HUES6 (cell line): ENCODE measurements around the gene ACAP3.
A peak's percentile ranks its signal among the peaks of the same experiment; 100 is the strongest.

Experiments
- H3K27ac ChIP-seq: 2 replicates; pipeline ENCODE4 v1.7.0; 2013; ENCODE audit warnings: low read depth, mild to moderate bottlenecking, low read length, inconsistent platforms
- H3K27me3 ChIP-seq: 2 replicates; pipeline ENCODE4 v1.6.1; 2013; ENCODE audit warnings: low read length; ENCODE audit not compliant: control insufficient read depth, insufficient read depth
- H3K36me3 ChIP-seq: 2 replicates; pipeline ENCODE4 v1.6.1; 2013; ENCODE audit warnings: low read length; ENCODE audit not compliant: control insufficient read depth, insufficient read depth
- H3K4me1 ChIP-seq: 2 replicates; pipeline ENCODE4 v1.6.1; 2013; ENCODE audit warnings: low read length; ENCODE audit not compliant: control insufficient read depth, insufficient read depth
- H3K4me3 ChIP-seq: 2 replicates; pipeline ENCODE4 v1.5.1; 2013; ENCODE audit warnings: low read depth, low read length
- H3K9ac ChIP-seq: one replicate; pipeline ENCODE4 v1.6.1; 2013; ENCODE audit warnings: mild to moderate bottlenecking, low read length
- H3K9me3 ChIP-seq: 2 replicates; pipeline ENCODE4 v1.6.1; 2013; ENCODE audit warnings: low read depth, low read length; ENCODE audit not compliant: control insufficient read depth, insufficient read depth

Gene ACAP3

DNA sequence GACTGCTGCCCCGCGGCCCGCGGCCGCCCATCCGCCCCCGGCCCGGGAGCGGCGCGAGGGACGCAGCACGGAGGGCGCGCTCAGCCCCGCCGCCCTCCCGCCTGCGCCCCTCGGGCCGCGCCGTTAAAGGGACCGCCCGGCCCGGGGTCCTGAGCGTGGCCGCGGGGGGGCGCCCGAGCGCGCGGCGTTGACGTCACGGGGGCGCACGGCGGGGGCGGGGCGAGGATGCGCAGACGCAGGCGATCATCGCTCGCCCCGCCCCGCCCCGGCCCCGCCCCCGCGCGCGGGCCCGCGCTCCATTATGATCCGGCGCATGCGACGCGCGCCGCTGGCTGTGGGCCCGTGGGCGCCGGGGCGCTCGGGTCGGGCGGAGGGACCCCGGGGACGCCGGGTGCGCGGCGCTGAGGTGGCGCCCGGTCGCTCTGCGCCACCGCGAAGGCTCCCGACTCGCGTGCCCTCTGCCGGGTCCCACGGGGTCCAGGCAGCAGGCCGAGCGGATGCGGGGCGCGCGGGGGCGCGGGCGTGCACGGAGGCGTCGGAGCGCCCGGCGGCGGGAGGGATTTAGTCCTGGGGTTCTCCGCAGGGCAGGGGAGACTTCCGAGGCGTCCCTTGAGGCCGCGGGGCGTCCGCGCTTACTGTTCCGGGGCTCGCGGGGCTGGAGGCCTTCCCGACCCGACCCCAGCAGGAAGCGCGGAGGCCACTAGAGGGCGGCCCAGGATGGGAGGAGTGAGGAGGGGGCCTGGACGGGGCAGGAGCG is 41.7 kb upstream of the ACAP3 start, which contains the start of gene DVL1:
Gene DVL1, minus strand, starts transcription at position 163 of the 757 bp plus-strand sequence. CDS start 353 bp downstream, outside the sequence.
- Histone ChIP-seq H3K4me1 (peaks cover 39% of the 10 kb centered on the region), H3K27ac (peak within 1 kb of the TSS; percentile 80; the same call in 1 of the 2 replicates), H3K4me3 (peak within 1 kb of the TSS; percentile 87), H3K27me3 (peaks cover 20% of the 10 kb centered on the region), H3K36me3 (0 out of 2 replicates have a peak, but pooled peaks cover 3% of the 10 kb centered on the region), H3K9me3 (no peaks in the 10 kb centered on the region), H3K9ac (peak within 1 kb of the TSS; percentile 84)

DNA sequence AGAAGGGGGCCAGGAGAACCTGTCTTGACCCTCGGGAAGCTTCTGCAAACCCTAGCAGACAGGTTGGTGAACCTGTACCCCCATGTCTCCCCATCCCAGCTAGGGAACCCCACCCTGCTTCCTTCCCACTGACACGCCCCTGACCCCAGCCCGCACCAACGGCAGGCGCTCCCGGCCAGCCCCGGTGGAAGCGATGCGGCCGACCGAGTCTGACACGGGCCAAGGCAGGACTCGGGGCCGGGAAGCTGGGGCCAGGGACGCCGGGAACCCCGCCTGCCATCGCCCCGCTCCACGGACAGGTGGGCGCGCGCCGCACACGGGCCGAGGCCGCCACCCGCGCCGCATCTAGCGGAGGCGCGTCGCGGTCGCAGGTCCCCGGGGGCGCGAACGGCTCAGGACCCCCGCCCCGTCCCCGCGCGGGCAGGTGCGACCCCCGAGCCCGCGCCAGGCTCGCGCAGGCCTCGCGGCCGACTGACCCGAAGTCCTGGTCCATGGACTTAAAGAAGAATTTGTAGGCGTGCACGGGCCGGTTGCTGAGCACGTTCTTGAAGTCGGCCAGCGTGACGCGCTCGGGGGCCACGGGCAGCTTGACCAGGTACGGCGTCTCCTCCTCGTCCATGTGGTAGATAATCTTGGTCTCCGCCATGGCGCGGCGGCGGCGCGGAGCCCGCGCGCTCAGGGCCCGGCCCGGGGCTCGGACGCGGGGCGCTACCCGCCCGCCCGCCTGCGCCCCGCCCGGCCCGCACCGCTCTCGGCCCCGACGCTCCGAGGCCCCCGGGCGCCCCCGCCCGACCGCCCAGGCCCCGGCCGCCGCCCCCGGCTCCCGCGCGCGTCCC is 40.9 kb upstream of the ACAP3 start:
- Histone ChIP-seq H3K36me3 (0 out of 2 replicates have a peak, but pooled peaks cover 3% of the 10 kb centered on the region), H3K27ac (no peak overlapping the region), H3K27me3 (peaks cover 12% of the 10 kb centered on the region), H3K9ac (peak overlapping the region; percentile 72), H3K9me3 (no peaks in the 10 kb centered on the region), H3K4me3 (peak overlapping the region; percentile 77), H3K4me1 (peaks cover 32% of the 10 kb centered on the region)

DNA sequence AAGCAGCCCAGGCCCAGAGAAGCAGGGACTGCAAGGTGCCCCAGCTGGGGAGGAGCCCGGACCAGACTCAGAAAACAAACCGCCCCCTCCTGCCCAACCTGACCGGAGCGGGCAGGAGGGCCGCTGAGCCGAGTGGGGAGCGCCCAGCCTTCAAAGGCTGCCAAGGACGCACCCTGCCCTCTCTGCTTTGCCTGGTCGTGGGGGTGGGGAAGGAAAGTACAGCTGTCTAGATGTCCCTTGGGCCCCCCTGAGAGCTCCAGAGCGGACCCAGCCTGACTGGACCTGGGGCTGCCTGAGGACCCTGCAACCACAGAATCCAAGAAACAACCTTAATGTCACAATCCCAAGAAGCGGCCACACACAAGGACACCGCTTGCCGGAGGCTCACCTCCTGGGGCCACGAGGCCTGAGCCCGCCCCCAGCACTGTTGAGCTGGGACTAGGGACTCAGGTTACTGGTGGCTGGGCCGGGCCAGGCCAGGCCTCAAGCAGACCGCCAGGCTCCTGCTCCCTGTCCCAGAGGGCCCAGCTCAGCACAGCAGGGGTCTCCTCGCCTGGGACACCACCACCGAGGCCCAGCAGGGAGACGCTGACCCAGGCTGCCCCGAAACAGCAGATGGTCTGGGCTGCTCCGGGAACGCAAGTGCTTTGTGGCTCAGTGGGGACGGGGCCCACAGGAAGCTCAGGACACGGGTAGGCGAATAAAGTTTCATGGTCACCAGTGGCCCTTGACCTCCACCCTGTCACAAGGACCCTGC is 40.1 kb upstream of the ACAP3 start:
- Histone ChIP-seq H3K36me3 (0 out of 2 replicates have a peak, but pooled peaks cover 3% of the 10 kb centered on the region), H3K9ac (peak overlapping the region; percentile 72), H3K27ac (no peak overlapping the region), H3K4me1 (peaks cover 25% of the 10 kb centered on the region), H3K9me3 (no peaks in the 10 kb centered on the region), H3K27me3 (peaks cover 4% of the 10 kb centered on the region; the same call in 1 of the 2 replicates), H3K4me3 (peak overlapping the region; percentile 77)

DNA sequence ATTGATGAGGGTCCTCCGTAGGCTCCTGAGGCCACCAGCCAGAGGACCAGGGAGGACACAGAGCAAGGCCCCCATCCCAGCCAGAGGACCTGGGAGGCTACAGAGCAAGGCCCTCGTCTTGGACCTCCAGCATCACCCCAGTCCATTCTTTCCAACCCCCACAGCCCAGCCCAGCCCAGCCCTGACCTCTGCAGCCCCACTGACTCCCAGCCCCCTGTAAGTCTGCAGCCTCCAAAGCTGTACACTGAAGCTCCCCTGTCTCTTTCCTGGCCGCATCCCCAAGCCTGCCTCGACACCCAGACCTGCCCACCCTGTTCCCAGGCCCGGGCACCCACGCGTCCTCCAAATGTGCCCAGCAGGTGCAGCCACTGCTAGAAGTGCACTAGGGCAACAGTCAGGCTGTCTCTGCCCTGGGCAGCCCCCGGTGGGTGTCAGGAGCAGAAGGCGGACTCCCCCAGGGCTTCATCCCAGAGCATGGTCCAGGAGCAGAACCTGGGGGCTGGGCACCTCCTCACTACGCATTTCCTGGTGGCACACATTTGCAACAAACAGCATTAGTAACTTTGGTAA is 39.4 kb upstream of the ACAP3 start:
- Histone ChIP-seq H3K27me3 (no peaks in the 10 kb centered on the region; the same call in 1 of the 2 replicates), H3K4me3 (peak overlapping the region; percentile 77), H3K36me3 (0 out of 2 replicates have a peak, but pooled peaks cover 3% of the 10 kb centered on the region), H3K27ac (no peak overlapping the region), H3K9me3 (no peaks in the 10 kb centered on the region), H3K4me1 (peaks cover 19% of the 10 kb centered on the region), H3K9ac (no peak overlapping the region)

DNA sequence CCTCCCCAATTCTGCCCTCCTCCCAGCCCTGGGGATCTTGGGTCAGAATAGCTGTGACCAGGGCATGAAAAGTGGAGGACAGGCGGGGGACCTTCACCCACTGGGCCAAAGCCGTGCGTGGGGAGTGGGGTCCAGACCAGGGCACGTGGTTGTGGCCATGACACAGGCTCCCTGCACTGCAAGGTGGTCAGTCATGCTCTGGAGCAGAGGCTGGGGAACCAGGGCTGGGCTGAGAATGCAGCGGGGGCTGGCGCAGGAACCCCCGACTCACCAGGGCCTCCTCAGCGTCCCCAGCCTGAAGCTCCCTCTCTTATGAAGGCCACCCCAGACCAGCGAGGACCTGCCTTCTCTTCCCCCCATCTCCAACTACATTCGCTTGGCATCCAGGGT is 38.8 kb upstream of the ACAP3 start:
- no peak overlapping the region for H3K4me3 ChIP-seq
- H3K9ac ChIP-seq: no peak overlapping the region
- H3K4me1 ChIP-seq: peaks cover 14% of the 10 kb centered on the region
- H3K27me3 ChIP-seq: no peaks in the 10 kb centered on the region; the same call in 1 of the 2 replicates
- no peaks in the 10 kb centered on the region for H3K9me3 ChIP-seq
- peaks cover 8% of the 10 kb centered on the region for H3K36me3 ChIP-seq
- H3K27ac ChIP-seq: no peak overlapping the region

DNA sequence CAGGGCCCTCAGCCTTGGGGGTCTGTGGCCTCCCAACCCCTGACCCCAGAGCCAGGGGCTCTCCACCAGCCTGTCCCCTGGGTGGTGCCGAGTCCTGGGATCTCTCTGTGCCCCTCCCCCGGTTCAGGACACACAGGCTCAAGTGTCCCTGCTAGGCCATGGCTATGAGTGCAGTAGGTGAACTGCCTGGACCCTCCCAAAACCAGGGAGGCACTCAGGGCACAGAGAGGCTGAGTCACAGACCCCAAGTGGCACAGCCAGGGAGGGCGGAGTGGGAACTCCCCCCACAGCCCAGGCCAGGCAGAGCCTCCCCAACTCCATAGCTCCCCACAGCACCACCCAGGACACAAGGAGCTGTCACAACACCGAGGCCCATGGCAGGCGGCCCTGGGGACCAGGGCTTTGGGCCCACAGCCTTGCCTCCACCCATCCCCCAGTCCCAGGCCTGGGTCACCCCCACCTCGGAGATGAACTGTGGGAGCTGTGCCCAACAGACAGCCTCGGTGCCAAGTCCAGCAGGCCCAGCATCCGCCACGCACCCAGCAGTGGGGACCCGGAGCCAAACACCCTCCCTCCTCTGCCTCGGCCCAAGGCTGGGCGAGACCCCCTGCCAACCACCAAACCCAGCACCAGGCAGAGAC is 38.2 kb upstream of the ACAP3 start:
- Histone ChIP-seq H3K9me3 (no peaks in the 10 kb centered on the region), H3K4me3 (no peak overlapping the region), H3K4me1 (peaks cover 12% of the 10 kb centered on the region), H3K27ac (no peak overlapping the region), H3K36me3 (peaks cover 14% of the 10 kb centered on the region), H3K9ac (no peak overlapping the region), H3K27me3 (no peaks in the 10 kb centered on the region)

DNA sequence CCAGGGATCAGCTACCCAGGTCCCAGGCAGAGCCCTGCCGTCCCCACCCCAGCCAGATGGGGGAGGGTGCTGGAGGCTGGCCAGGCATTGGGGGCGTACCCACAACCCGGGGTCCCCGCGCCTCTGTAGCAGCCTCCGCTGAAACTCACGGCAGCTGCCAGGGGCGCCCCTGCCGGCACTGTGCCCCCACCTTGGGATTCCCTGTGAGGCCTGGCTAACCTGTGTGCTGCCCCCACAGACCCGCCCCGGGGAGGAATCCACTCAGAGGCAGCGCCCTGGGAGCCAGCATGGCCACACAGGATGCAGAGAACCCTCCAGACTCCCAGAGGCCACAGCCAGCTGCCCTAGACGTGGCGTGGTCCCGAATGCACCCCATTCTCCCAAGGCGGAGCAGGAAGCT is 37.7 kb upstream of the ACAP3 start:
- Histone ChIP-seq H3K4me1 (peaks cover 12% of the 10 kb centered on the region), H3K27ac (no peak overlapping the region), H3K9ac (no peak overlapping the region)

DNA sequence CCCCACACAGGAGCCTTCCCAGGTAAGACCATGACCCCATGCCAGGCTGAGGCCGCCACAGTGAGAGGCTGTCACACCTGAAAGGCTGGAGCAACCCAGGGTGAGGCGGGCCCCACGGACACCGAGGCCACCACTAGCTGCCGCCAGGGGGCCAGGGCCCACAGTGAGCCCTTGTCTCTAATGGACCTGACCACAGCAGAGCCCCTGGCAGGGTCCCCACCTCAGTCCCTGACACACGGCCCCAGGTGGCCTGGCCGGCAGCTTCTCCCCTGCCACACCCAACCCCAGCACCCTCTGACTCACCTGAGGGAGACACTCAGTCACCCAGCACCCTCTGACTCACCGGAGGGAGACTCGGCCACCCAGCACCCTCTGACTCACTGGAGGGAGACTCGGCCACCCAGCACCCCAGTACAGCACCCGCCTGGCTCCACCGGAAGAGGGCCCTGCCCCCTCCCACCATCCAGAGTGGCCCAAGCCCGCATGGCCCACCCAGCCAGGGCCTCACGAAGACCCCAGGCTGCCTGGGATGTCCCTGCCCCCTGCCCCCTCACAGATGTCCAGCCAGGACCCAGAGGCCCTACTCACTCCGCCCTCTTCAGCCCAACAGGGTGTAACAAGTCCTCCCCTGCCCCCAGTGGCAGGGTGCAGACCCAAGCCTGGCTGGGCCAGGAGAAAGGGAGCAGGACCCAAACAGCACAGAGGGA is 37.1 kb upstream of the ACAP3 start:
- Histone ChIP-seq H3K9ac (no peak overlapping the region), H3K4me1 (peaks cover 12% of the 10 kb centered on the region), H3K27me3 (no peaks in the 10 kb centered on the region), H3K4me3 (no peak overlapping the region), H3K27ac (no peak overlapping the region), H3K9me3 (no peaks in the 10 kb centered on the region), H3K36me3 (peaks cover 25% of the 10 kb centered on the region)

More for the DNA sequence above, 37.7 kb upstream of the ACAP3 start:
- H3K4me3 ChIP-seq: no peak overlapping the region
- no peaks in the 10 kb centered on the region for H3K9me3 ChIP-seq
- no peaks in the 10 kb centered on the region for H3K27me3 ChIP-seq
- peaks cover 20% of the 10 kb centered on the region for H3K36me3 ChIP-seq

DNA sequence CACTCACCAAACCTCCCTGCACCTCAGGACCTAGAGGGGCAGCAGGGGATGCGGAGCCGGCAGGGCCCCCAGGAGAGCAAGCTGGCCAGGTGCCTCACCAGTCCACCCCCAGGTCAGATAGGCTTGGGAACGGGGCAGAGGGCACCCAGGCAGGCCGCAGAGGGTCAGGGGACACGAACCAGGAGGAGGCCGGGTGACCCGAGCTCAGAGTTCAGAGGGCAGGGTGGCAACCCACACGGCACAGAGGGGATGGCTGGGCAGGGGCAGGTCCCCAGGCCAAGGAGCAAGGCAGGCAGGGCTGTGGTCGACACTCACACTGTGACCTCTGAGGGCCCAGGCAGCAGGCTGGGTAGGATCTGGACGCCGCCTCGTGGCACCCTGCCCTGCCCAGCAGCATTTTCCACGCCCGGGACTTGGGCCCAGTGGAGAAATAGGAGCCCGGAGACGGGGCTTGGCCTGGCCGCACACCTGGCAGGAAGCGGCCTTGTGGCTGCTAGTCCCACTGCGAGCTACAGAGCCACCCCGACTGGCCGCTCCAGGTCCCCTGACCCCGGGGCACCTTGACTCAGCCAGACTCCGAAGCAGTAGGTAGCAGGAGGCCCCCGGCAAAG is 36.2 kb upstream of the ACAP3 start:
- Histone ChIP-seq H3K9ac (no peak overlapping the region), H3K4me1 (peaks cover 12% of the 10 kb centered on the region), H3K27ac (no peak overlapping the region)

More for the DNA sequence above, 36.2 kb upstream of the ACAP3 start:
- Histone ChIP-seq H3K4me3 (no peak overlapping the region), H3K36me3 (peaks cover 29% of the 10 kb centered on the region), H3K27me3 (no peaks in the 10 kb centered on the region), H3K9me3 (no peaks in the 10 kb centered on the region)
